HEK293T (cell line): ENCODE measurements around the gene MGST3.
"Not testable (repeated sequence)": the region's sequence is repeated elsewhere in the genome, so short reads cannot be mapped to it uniquely, and the experiment has no call there.

Source experiments
- CTCF ChIA-PET: fragments of 350-600 bp; formaldehyde crosslinking; extraction: SDS; loops from one replicate; lab custom pipeline; 2021; ENCODE audit warnings: antibody characterized with exemption, inconsistent platforms; lab: Yijun Ruan, JAX
- POLR2A ChIA-PET: fragments of 350-600 bp; formaldehyde crosslinking; extraction: SDS; loops from one replicate; lab custom pipeline; 2020; ENCODE audit warnings: antibody characterized with exemption, inconsistent platforms; lab: Yijun Ruan, JAX
- DNase-seq: peaks from one replicate; pipeline ENCODE4 v3.0.0; 2012; ENCODE audit warnings: mixed read lengths; ENCODE audit errors: extremely low spot score
- ARNT ChIP-seq: fragments of 450-650 bp; IDR thresholded peaks from 2 replicates; pipeline ENCODE4 v1.6.1; 2017; ENCODE audit warnings: mild to moderate bottlenecking
- BHLHE40 ChIP-seq: fragments of 450-650 bp; IDR thresholded peaks from 2 replicates; pipeline ENCODE4 v1.6.1; 2016; ENCODE audit warnings: mild to moderate bottlenecking, moderate library complexity, borderline replicate concordance
- CTBP1 ChIP-seq: fragments of 450-650 bp; IDR thresholded peaks from 2 replicates; pipeline ENCODE4 v1.6.1; 2016; ENCODE audit warnings: borderline replicate concordance
- ELF4 ChIP-seq: fragments of 450-650 bp; IDR thresholded peaks from 2 replicates; pipeline ENCODE4 v1.6.1; 2017; ENCODE audit warnings: antibody characterized with exemption
- FOXA1 ChIP-seq: fragments of 450-650 bp; IDR thresholded peaks from 2 replicates; pipeline ENCODE4 v1.6.1; 2016; ENCODE audit warnings: mild to moderate bottlenecking
- FOXK2 ChIP-seq: fragments of 450-650 bp; IDR thresholded peaks from 2 replicates; pipeline ENCODE4 v1.6.1; 2016; ENCODE audit warnings: mild to moderate bottlenecking
- FOXM1 ChIP-seq: fragments of 450-650 bp; IDR thresholded peaks from 2 replicates; pipeline ENCODE4 v1.6.1; 2017; ENCODE audit warnings: mild to moderate bottlenecking, borderline replicate concordance
- HDGF ChIP-seq: fragments of 450-650 bp; IDR thresholded peaks from 2 replicates; pipeline ENCODE4 v1.6.1; 2017; ENCODE audit warnings: antibody characterized with exemption, borderline replicate concordance
- L3MBTL2 ChIP-seq: fragments of 450-650 bp; conservative IDR thresholded peaks from 2 replicates; pipeline ENCODE4 v1.6.1; 2016; ENCODE audit warnings: mild to moderate bottlenecking
- LEF1 ChIP-seq: fragments of 450-650 bp; IDR thresholded peaks from 2 replicates; pipeline ENCODE4 v1.6.1; 2017; ENCODE audit warnings: mild to moderate bottlenecking, borderline replicate concordance
- NFRKB ChIP-seq: fragments of 450-650 bp; IDR thresholded peaks from 2 replicates; pipeline ENCODE4 v1.6.1; 2016; ENCODE audit warnings: mild to moderate bottlenecking, moderate library complexity
- PKNOX1 ChIP-seq: fragments of 450-650 bp; IDR thresholded peaks from 2 replicates; pipeline ENCODE4 v1.6.1; 2016
- SP1 ChIP-seq: fragments of 450-650 bp; IDR thresholded peaks from 2 replicates; pipeline ENCODE4 v1.6.1; 2017
- SUZ12 ChIP-seq: fragments of 450-650 bp; IDR thresholded peaks from 2 replicates; pipeline ENCODE4 v1.6.1; 2016; ENCODE audit warnings: mild to moderate bottlenecking
- TARDBP ChIP-seq: fragments of 450-650 bp; IDR thresholded peaks from 2 replicates; pipeline ENCODE4 v1.6.1; 2016
- ZNF384 ChIP-seq: fragments of 450-650 bp; IDR thresholded peaks from 2 replicates; pipeline ENCODE4 v1.6.1; 2016

MGST3 gene

GRCh38 chr1:165698761-165699052, 67.7 kb downstream of the MGST3 start:
- DNase-seq = no peak
- TF ChIP-seq L3MBTL2 (0 out of 2 replicates have a peak, but pooled peaks have one; percentile 36), CTBP1 (no peak)
- CTCF ChIA-PET = no interaction called here
- POLR2A ChIA-PET = interaction anchor here (0.6 to 1.6 kb wide), 6 partner anchors 9 to 130 kb away, joined by 3 to 9 read pairs (median 6); no protein-coding TSS in a partner anchor

- ChIA-PET CTCF (no interaction called here), POLR2A (interaction anchor here (0.6 kb wide), 1 partner anchor 22 kb away, joined by 3 read pairs; no protein-coding TSS in a partner anchor)
- no peak for TF ChIP-seq SP1
- no peak for TF ChIP-seq TARDBP
- no peak for TF ChIP-seq L3MBTL2
- TF ChIP-seq PKNOX1 = no peak
- no peak for TF ChIP-seq ZNF384
- TF ChIP-seq SUZ12 = no peak
- TF ChIP-seq HDGF = no peak
- no peak for TF ChIP-seq FOXA1
- no peak for TF ChIP-seq FOXM1
- no peak for TF ChIP-seq CTBP1
- TF ChIP-seq ELF4 = no peak
- no peak for TF ChIP-seq NFRKB
- TF ChIP-seq LEF1 = no peak
- no peak for TF ChIP-seq BHLHE40
- no peak for TF ChIP-seq ARNT
- DNase-seq = no peak
Observed at GRCh38 chr1:165699577-165699976, 68.5 kb downstream of the MGST3 start.

GRCh38 chr1:165701922-165702321, 70.9 kb downstream of the MGST3 start:
- CTCF ChIA-PET, POLR2A ChIA-PET: not testable (repeated sequence)

GRCh38 chr1:165703648-165704047, 72.6 kb downstream of the MGST3 start:
- TF ChIP-seq NFRKB = no peak
- no peak for TF ChIP-seq BHLHE40
- no peak for TF ChIP-seq ZNF384
- no peak for TF ChIP-seq FOXK2
- TF ChIP-seq TARDBP = no peak
- no peak for TF ChIP-seq FOXM1
- no peak for TF ChIP-seq FOXA1
- TF ChIP-seq ELF4 = no peak
- TF ChIP-seq PKNOX1 = no peak
- TF ChIP-seq L3MBTL2 = no peak
- TF ChIP-seq HDGF = no peak
- ChIA-PET POLR2A (interaction anchor here (1.5 kb wide), 1 partner anchor 8 kb away, joined by 4 read pairs; no protein-coding TSS in a partner anchor), CTCF (no interaction called here)
- DNase-seq = no peak

More at GRCh38 chr1:165701922-165702321, 70.9 kb downstream of the MGST3 start:
- not testable (repeated sequence) for DNase-seq
